ENCODE results near the gene TOM1.

Gene TOM1

DNA sequence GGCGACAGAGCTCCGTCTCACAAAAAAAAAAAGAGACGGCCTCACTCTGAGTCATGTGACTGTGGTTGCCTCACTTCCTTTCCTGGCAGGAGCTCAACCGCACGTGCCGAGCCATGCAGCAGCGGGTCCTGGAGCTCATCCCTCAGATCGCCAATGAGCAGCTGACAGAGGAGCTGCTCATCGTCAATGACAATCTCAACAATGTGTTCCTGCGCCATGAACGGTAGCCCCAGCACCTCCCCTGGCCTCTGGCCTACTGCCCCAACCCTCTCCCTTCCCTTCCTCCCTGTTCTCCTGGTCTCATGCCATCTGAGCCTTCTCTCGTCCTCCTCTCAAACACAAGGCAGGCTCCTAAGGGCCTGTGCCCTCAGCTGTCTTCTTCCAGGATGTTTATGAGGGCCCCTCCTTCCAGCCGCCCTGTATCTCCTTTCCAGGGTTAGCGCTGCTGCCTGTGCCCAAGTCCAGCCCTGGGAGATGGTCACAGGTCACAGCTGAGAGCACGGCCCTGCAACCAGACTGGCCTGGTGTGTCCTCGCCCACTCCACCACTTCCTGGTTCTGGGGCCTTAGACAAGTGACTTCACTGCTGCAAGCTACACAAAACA is 30.7 kb downstream of the TOM1 start:
- TF ChIP-seq, protein P1, sequence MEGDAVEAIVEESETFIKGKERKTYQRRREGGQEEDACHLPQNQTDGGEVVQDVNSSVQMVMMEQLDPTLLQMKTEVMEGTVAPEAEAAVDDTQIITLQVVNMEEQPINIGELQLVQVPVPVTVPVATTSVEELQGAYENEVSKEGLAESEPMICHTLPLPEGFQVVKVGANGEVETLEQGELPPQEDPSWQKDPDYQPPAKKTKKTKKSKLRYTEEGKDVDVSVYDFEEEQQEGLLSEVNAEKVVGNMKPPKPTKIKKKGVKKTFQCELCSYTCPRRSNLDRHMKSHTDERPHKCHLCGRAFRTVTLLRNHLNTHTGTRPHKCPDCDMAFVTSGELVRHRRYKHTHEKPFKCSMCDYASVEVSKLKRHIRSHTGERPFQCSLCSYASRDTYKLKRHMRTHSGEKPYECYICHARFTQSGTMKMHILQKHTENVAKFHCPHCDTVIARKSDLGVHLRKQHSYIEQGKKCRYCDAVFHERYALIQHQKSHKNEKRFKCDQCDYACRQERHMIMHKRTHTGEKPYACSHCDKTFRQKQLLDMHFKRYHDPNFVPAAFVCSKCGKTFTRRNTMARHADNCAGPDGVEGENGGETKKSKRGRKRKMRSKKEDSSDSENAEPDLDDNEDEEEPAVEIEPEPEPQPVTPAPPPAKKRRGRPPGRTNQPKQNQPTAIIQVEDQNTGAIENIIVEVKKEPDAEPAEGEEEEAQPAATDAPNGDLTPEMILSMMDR (conservative IDR thresholded peaks at IDR 0.05; ENCODE audit: low read length): no peak
- no peak overlapping the region for H3K4me3 ChIP-seq (ENCODE audit: low read length)
- peak; percentile 84 for DNase-seq (ENCODE audit: low read depth)

DNA sequence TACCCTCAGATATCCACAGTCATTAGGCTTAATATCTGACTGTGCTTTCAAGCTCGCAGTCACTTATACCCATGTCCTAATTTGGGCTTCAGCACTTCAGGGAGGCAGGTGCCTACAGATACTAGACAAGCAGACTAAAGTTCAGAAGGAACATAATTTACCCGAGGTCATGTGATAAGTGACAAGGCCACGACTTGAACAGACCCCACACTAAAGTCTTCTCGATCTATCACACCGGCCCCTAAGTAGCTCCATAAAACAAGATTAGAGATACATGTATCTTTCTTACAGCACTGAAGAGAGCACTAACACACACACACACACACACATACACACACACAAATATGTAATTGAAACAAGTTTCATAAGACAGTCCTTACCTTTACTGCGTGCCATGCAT is 32.6 kb downstream of the TOM1 start:
- no peak for DNase-seq (ENCODE audit: low read depth)
- H3K4me3 ChIP-seq (ENCODE audit: low read length): no peak overlapping the region
- TF ChIP-seq, protein P1 (conservative IDR thresholded peaks at IDR 0.05; ENCODE audit: low read length): no peak

DNA sequence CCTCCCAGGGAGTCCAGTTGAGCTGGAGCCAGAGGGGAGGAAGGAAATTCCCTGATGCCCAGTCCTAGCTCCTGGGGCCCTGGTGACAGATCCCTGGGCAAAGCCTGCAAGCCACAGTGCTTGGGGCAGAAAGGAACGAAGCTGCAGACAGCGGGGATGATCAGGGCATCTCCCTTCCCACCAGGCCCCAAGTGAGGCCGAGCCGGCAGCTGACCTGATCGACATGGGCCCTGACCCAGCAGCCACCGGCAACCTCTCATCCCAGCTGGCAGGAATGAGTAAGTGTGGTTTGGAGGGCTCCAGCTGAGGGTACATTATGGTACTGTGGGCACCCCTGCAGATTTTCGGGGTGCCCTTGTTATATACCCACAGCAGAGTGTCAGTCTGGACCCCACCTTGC is 33.5 kb downstream of the TOM1 start:
- TF ChIP-seq, protein P1 (conservative IDR thresholded peaks at IDR 0.05; ENCODE audit: low read length): no peak
- DNase-seq (ENCODE audit: low read depth): no peak
- H3K4me3 ChIP-seq (ENCODE audit: low read length): no peak overlapping the region

DNA sequence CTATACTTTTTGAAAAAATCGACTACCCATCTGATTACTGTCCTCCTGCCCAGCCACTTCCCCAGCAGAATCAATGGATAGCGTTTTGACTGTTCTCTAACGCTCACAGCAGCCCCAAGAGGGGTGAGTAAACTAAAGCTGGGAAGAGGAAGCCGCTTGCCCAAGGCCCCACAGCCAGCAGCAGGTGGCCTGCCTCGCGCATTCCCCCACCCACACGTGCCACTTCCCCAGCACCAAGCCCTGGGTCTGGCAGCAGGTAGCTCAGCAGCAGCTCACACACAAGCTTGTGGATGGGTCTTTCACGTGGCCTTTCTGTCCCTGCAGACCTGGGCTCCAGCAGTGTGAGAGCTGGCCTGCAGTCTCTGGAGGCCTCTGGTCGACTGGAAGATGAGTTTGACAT is 34.3 kb downstream of the TOM1 start:
- DNase-seq (ENCODE audit: low read depth): no peak
- TF ChIP-seq, protein P1 (conservative IDR thresholded peaks at IDR 0.05; ENCODE audit: low read length): no peak
- H3K4me3 ChIP-seq (ENCODE audit: low read length): no peak overlapping the region

DNA sequence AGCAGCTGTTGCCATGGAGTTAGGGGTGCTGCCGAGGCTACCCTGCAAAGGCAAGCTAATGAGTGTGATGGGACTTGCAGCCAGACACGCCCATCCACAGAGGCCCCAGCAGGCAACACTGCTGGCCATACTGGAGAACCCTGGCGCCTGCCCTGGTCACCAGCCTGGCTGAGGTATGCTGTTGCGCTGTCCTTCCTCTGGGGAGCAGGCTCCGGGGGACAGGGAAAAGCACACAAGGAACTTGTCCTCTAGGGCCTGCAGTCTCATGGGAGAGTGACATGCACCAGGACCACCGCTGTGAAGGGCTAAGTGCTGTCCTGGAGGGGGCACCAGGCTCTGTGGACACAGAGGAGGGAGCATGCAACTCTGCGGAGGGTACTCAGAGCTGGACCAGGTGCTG is 35.8 kb downstream of the TOM1 start:
- TF ChIP-seq, protein P1 (conservative IDR thresholded peaks at IDR 0.05; ENCODE audit: low read length): no peak
- H3K4me3 ChIP-seq (ENCODE audit: low read length): no peak overlapping the region
- DNase-seq (ENCODE audit: low read depth): no peak

DNA sequence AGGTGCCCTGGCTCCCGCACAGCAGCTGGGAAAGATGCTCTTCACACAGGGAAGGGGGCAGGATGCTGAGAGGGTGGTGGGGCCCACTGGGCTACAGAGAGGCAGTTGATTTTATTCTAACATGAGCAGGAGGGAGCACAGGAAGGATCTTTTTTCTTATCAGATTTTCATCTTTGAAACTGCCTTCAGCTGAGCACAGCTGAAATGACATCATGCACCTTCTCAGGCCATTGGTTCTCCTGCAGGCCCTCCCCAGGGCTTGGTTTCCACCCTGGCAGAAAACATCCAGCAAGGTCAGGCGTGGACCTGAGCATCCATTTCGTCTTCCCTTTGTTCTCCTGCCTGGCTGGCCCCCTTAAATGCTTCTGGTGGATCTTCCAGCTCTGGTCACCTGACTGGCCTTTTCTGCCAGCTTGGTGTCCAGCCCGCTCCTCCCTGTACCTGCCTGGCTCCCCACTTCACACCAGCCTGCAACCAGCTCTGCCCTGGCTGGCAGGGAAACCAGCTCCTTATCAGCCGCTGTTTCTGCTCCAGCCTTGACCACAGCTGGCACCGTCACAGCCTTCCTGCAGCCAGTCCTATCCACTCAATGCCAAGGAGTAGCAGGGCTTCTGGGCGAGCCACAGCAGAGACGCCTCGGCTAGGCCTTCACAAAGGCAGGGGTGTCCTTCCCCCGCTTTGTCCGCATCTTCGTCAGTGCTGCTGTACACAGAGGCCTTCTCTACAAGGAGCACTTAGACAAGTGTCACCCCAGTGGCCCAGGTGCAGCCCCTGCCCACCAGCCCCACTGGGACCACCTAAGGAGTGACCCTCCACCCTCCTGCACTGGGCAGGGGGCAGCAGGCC is 36.5 kb downstream of the TOM1 start:
- DNase-seq (ENCODE audit: low read depth): no peak
- TF ChIP-seq, protein P1 (conservative IDR thresholded peaks at IDR 0.05; ENCODE audit: low read length): no peak
- H3K4me3 ChIP-seq (ENCODE audit: low read length): no peak overlapping the region

DNA sequence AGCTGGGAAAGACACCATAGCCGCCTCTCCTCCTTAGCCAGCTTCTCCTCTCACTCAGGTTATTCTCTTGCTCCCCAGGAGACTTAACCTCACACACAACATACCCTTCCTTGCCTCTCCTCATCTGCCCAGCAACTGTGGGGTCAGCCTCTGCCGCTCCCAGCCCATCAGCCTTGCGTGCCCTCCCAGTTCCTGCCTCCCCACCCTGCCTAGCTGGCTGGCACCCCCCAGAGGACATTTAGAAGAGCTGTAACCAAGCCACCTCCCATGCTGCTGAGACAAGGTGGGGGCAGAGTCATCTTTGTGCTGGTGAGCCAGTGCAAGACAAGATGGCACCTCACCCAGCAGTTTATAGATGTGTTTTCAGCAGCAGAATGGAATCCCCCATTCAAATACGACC is 38.2 kb downstream of the TOM1 start:
- TF ChIP-seq, protein P1 (conservative IDR thresholded peaks at IDR 0.05; ENCODE audit: low read length): no peak
- no peak overlapping the region for H3K4me3 ChIP-seq (ENCODE audit: low read length)
- DNase-seq (ENCODE audit: low read depth): no peak
